NCI-H1694 treated with DMSO at 0.1 percent for 48 hours (cell line): ENCODE data around the gene TRIM22.
"Not testable (repeated sequence)": the region's sequence is repeated elsewhere in the genome, so short reads cannot be mapped to it uniquely, and the experiment has no call there.

Source experiments
- DNase-seq: peaks from one replicate; lab custom pipeline; 2025; lab: John Stamatoyannopoulos, UW

Gene TRIM22, protein sequence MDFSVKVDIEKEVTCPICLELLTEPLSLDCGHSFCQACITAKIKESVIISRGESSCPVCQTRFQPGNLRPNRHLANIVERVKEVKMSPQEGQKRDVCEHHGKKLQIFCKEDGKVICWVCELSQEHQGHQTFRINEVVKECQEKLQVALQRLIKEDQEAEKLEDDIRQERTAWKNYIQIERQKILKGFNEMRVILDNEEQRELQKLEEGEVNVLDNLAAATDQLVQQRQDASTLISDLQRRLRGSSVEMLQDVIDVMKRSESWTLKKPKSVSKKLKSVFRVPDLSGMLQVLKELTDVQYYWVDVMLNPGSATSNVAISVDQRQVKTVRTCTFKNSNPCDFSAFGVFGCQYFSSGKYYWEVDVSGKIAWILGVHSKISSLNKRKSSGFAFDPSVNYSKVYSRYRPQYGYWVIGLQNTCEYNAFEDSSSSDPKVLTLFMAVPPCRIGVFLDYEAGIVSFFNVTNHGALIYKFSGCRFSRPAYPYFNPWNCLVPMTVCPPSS

DNA sequence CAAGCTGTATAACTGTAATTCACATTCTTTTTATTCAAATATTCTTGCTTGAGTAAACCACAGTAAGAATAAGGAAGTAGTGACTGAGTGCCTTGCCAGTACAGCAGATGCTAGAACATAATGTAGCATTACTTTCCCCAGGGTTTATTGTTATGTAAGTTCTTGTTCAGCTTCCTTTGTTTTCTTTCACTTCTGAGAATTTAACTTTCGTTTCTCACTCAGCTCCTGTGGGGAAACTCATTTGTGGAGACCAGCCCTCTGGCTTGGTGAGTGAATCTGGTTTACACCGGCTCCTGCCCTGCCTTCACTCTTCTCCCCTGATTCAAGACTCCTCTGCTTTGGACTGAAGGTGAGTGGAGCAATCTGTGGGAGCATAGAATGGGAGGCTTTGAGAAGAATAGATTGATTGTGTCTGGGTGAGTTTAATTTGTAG is at the start of gene TRIM22:
TSS of gene TRIM22 (plus strand) at position 240 of the 433 bp plus-strand sequence. CDS start 6,443 bp downstream, outside the sequence.
- no peak for DNase-seq

DNA sequence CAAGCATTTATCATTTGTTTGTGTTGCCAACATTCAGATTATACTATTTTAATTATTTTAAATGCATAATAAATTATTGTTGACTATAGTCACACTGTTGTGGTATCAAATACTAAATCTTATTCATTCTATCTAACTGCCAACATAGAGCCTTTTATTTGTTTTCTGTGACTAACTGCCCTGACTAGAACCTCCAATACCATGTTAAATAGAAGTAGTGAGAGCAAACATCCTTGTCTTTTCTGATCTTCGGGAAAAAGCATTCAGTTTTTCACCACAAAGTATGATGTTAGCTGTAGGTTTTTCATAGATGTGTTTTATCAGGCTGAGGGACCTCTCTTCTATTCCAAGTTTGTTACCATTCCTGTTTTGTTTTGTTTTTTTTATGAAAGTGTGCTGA is 49.6 kb upstream of the TRIM22 start:
- DNase-seq: no peak

DNA sequence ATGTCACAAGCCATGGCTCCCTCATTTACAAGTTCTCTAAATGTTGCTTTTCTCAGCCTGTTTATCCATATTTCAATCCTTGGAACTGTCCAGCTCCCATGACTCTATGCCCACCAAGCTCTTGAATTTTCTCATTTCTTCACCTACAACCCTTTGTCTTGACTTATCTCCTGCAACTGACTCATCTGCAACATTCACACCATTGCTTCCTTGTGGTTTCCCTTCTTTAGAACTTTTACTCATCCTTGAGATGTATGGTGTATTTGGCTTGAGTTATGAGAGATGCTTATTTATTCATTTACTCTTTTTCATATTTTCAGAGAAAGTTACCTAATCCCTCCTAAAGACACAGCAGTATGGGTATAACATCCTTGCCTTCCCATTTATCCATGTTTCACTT is 46.0 kb upstream of the TRIM22 start:
- DNase-seq: no peak

DNA sequence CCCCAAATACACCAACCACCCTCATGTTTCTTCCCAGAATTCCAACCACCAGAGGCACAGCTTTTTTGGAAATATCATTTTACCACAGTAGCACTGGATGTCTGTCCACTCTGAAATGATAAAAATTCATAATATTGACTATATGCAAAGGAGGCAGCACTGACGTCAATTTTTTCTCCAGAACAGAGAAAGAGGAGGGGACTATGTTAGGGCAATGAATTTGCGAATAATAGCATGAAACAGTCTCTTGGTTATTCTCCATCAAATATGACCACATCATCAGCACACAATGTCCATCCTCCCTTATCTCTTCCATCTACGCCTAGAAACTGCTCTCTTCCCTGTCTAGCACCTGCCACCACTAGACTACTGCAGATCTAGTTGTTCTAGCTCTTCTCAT is 43.5 kb upstream of the TRIM22 start:
- no peak for DNase-seq

DNA sequence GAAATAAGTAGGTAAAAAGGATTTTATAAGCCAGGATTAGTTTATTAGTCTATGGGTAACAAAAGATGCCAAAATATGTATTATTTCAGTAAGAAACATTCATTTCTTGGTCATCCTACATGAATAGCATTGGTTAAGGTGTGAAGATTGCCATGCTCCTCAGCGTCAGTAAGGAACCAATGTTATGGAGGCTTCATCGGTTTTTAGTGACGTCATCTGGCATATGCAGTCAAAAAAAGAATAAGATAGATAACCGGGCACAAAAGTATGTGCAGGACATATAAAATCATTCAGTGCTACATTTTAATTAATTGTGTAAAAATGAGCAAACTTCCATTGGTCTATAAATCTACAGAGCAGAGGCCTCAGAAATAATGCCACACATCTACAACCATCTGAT is 34.1 kb upstream of the TRIM22 start:
- no peak for DNase-seq

DNA sequence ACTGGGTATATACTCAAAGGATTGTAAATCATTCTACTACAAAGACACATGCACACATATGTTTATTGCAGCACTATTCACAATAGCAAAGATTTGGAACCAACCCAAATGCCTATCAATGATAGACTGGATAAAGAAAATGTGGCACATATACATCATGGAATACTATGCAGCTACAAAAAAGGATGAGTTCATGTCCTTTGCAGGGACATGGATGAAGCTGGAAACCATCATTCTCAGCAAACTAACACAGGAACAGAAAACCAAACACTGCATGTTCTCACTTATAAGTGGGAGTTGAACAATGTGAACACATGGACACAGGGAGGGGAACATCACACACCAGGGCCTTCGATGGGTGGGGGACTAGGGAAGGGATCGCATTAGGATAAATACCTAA is 32.6 kb upstream of the TRIM22 start:
- not testable (repeated sequence) for DNase-seq

DNA sequence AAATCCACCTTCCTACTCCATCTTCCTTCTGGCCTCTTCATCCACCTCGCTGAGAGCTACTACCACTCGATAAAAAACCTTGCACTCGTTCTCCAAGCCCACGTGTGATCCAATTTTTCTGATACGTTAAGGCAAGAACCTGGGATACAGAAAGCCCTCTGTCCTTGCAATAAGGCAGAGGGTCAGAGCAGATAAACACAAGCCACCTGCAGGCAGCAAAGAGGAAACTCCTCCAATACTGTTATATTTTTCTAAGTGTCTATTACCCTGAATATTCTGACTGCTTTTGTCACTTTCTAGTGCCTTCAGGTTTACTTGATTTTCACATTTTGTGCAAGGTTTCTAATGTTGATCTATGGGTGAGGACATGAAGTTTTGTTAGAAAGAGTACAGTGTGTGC is 31.3 kb upstream of the TRIM22 start:
- no peak for DNase-seq

DNA sequence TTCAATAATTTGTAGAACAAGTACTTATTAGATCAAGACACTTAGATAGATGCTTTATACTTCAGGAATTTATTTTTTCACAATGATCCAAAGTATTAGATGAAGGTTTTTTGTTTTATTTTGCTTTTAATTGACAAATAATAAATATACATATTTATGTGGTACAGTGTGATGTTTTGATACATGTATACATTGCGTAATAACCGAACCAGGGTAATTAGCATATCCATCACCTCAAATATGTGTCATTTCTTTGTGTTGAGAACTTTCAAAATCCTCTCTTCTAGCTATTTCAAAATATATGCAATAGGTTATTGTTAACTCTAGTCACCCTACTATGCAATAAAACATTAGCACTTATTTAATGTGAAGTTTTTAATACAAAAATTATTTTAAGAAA is 26.1 kb upstream of the TRIM22 start:
- DNase-seq: no peak

DNA sequence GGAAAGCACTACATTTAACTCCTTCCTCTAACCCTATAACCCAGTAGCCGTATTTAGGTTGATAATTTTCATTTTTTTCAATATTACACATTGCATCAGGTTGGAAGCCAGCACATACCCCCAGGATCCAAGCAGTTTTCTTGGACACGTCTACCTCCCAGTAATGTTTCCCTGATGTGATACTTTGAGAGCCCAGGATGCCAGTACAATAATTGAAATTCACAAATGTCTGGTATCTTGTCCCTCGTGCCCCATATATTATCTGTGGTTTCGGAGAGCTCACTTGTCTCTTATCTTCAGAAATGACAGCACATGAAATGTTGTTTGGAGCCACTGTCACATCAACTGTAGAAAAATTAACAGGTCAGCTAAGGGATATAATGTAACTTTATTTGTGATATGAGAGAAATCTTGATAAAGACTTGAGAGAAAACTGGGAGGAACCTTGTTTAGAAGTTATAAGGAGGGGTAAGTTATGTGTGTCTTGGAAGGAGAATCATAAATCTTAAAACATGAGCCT is 24.5 kb upstream of the TRIM22 start:
- no peak for DNase-seq

DNA sequence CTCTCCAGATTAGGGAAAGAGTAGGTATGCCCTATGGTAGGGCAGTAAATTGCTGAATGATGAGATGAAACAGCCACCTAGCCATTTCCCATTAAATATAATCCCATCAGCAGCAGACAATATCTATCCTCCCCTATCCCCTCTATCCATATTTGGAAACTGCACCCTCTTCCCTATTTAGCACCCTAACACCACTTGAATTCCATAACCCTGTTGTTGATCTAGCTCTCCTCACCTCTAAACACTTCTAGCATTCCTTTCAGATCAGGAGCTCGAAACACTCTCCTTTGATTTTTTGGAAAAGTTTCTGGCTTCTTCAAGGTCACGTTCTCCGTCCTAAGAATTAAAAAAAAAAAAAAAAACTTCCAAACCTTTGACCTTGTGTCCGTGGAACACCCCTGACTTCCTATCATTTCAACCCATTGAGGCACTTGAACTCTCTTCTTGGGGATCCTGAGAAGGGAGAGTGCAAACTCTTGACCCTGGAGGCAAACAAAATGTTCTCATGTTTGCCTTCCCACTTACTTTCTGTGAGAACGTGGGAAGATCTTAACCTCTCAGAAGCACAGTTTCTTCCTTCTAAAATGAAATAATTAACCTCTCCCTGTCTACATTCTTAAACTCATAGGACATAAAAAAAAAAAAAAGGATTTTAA is 23.7 kb upstream of the TRIM22 start:
- DNase-seq: no peak

DNA sequence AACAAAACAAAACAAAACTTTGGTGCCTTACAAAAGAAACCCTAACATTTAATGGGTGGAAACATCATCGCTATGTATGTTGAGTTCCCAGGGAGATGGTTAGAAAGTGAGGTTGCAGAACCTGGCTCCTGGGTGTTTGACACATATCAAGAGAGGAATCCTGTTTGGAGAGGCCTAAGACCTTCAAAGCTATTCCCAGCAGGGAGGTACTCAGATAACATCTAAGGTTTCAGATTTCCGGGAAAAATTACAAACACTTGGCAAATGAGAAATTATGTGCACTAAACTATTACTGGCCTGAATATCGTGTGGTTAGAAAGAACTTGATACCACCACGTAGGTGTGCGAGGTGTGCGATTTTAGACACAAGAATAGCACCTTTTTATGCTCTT is 23.2 kb upstream of the TRIM22 start:
- no peak for DNase-seq

DNA sequence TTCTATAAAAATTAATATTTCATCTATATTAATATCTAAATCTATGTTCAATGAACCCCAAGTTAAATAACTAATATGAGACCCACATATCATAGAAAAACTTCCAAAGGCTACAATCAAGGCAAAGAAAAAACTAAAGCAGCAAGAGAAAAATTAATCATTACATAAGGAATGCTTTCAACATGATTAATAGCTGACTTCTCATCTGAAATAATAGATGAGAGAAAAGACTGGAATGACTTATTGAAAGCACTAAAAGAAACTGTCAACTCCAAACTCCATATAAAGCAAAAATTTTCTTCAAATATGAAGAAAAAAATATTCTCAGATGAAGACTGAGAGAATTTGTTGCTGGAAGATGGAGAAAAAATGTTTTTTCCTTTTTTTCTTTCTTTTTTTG is 17.8 kb upstream of the TRIM22 start:
- no peak for DNase-seq

DNA sequence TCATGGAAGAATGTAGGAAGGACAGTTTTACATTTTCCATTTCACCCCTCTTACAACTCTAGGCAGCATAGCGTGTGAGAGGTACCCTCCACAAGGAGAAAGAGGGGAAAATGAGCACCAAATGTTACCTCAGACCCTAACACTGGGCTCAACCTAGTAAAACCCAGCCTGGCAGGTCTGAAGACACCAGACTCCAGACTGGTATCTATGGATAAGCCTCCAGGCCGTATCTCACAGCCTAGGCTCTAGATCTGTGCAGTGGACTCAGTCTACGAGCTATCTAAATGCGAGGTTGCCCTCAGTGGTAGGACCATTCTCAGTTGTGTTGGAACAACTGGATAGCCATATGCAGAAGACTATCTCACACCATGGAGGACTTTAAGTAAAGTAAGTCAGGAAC is 15.2 kb upstream of the TRIM22 start:
- DNase-seq: no peak

DNA sequence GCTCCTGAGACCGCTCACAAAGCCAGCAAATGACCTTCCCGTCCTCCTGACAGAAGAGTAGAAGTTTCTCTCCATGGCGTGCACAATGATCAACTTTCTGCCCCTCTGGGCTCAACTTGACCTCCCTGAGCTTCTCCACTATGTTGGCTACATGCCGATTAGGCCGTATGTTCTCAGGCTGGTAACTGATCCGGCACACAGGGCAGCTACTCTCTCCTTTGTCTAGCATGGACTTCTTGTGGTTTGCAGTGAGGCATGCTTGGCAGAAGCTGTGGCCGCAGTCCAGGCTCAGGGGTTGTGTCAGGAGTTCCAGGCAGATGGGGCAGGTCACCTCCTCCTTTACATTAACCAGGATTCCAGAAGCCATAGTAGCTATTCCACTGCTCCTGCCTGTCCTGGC is 9.8 kb upstream of the TRIM22 start:
- DNase-seq: no peak

DNA sequence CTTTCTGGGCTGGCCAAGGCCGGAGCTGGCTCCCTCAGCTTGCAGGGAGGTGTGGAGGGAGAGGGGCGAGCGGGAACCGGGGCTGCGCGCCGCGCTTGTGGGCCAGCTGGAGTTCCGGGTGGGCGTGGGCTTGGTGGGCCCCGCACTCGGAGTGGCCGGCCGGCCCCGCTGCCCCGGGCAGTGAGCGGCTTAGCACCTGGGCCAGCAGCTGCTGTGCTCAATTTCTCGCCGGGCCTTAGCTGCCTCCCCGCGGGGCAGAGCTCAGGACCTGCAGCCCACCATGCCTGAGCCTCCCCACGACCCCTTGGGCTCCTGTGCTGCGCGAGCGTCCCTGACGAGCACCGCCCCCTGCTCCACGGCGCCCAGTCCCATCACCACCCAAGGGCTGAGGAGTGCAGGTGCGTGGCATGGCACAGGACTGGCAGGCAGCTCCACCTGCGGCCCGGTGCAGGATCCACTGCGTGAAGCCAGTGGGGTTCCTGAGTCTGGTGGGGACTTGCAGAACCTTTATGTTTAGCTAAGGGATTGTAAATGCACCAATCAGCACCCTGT is 6.6 kb upstream of the TRIM22 start:
- not testable (repeated sequence) for DNase-seq

DNA sequence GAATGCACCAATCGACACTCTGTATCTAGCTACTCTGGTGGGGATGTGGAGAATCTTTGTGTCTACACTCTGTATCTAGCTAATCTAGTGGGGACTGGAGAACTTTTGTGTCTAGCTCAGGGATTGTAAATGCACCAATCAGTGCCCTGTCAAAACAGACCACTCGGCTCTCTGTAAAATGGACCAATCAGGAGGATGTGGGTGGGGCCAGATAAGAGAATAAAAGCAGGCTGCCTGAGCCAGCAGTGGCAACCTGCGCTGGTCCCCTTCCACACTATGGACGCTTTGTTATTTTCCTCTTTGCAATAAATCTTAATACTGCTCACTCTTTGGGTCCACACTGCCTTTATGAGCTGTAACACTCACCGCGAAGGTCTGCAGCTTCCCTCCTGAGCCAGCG is 6.0 kb upstream of the TRIM22 start:
- DNase-seq: not testable (repeated sequence)

DNA sequence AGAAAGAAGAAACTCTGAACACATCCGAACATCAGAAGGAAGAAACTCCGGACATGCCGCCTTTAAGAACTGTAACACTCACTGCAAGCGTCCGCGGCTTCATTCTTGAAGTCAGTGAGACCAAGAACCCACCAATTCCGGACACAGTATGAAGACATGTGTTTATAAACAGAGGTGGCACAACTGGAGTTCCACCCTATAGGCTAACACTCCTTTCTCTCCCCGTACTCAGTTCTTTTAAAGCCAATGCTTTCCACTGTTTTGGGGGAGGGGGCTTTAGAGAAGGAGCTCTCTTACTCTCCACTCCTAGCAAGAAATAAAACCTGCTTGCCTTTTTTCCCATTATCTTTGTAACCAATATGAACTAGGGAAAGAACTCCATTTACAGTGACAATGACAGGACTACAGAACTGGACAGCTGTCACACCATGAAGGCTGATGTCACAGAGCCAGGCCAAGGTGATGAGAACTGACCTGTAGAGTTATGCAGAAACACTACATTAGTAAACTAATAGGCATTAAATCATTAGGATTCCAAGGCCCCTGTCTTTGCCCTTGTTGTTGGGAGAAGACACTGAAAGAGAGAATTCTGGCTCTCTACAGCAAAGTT is 5.4 kb upstream of the TRIM22 start:
- no peak for DNase-seq

DNA sequence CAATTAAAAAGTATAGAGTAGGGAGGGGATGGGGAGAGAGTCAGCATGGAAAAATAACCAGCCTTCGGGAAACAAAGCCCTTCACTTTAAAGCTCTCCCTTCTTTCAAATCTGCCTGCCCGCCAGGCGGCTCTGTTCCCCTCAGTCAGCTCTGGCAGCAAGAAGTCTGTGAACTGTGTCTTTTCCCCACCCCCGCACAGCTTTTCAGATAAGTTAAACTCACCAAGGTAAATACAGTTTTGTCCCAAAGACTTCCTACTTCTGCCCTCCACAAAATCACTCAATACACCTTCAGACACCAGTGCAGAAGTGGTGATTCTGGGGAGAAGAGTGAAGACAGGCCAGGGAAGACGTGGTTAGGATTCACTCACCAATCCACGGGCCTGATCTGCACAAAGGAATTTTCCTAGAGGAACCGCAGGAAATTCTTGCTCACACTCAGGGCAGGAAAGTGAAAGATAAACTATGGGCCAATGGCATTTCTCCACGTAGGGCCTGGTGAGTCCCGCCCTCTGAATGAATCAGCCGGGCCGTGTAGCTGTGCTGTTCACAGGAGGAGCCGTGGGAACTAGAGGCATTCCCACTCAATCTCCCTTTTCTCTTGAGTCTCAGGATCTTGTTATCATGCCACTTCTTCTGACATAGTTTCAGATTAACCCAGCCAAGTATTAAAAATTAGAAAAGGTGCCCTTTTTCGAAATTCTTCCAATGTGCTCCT is 4.8 kb upstream of the TRIM22 start, which contains the start of gene TRIM5:
TSS of gene TRIM5 (minus strand) at position 429 of the 717 bp plus-strand sequence. CDS start 4,897 bp downstream, outside the sequence.
- DNase-seq: no peak

DNA sequence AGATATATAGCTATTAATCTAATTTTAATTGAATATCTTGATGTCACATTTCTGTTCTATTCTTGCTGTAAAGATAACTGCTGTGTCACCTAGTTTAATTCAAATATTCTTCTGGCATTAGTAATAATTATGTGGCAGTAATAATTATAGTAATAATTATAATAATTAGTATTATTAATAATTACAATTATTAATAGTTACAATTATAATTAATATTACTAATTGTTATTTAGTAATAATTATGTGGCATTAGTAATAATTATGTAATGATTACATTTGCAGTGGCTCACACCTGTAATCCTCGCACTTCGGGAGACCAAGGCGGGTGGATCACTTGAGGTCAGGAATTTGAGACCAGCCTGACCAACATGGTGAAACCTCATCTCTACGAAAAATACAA is 3.2 kb upstream of the TRIM22 start:
- no peak for DNase-seq

DNA sequence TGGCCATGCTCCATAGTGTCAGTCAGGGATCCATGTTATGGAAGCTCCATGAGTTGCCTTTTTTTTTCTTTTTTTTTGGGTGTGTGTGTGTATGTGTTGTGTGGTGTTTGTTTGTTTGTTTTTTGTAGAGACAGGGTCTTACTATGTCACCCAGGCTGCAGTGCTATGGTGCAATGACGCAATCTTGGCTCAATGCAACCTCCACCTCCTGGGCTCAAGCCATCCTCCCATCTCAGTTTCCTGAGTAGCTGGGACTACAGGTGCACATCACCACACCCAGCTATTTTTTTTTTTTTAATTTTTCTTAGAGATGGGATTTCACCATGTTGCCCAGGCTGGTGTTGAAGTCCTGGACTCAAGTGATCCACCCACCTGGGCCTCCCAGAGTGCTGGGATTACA is 1.1 kb upstream of the TRIM22 start:
- DNase-seq: no peak

DNA sequence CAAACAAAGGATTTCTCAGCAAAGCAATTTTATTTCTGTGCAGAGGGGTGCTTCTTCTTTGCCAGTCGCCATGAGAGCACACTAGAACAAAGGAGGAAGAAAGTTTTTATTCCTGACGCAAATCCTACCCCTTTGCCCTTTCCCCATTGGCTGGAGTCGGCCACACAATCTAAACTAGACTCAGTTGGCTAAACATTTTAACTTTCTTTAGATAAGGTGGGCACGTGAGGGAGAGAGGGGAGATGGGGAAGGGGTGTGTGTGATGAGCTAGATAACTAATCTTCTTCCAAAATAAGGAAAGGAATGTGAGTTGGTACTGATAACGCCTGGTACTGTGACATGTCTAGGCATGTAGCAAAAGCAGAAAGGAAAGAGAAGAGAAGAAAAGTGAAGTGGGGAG is 626 bp downstream of the TRIM22 start:
- no peak for DNase-seq

DNA sequence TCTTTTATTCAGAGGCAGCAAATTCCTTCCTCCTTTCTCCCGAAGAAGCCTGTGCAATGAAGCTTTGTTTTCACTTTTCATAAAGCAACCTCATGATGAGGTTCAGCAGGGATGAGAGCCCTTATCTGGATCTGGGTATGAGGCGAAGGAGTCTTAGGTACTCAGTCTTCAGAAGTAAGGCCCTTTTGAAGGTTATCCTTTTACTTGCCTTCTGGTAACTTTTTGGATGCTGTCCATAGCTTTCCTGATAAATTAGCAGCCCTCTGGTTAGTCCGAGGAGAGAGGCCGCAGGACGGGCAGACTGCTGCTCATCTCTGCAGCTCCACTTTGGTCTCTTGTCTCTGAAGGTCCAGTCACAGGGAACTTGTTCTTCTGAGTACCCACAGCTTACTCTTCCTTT is 1.1 kb downstream of the TRIM22 start:
- DNase-seq: no peak
